ENCODE measurements around the gene CNBP. TPM values are rescaled to one million over a fixed set of nuclear protein-coding genes. Genes with fewer than 3 reads are reported as not detected.

The CNBP gene
- total and polyA plus RNA-seq, 2 of the 4 experiments (the other 2 are of a cell fraction) = 217 to 223 TPM

GRCh38 chr3:129182390-129183185 lies 1.1 kb downstream of the CNBP start:
- peaks cover 51% of the 10 kb centered on the region for H4K20me1 ChIP-seq (ENCODE audit: insufficient read depth, low read length)
- CTCF ChIA-PET = interaction anchor here (0.6 to 1.5 kb wide), 2 partner anchors 53 to 63 kb away, joined by 3 to 6 read pairs; no protein-coding TSS in a partner anchor
- peak overlapping the region; percentile 35; the same call in 1 of the 2 replicates for H4K5ac ChIP-seq (ENCODE audit: low read depth, low read length)
- peaks cover 6% of the 10 kb centered on the region; the same call in 1 of the 2 replicates for H3K36me3 ChIP-seq (ENCODE audit: control insufficient read depth, insufficient read depth, low read length)
- peak overlapping the region; percentile 100 for H3K4me2 ChIP-seq (ENCODE audit: low read depth, low read length)
- no peak overlapping the region for H2BK120ac ChIP-seq (ENCODE audit: low read depth, low read length)
- H2AK5ac ChIP-seq (ENCODE audit: low read depth, low read length) = peak overlapping the region; percentile 94
- peak overlapping the region; percentile 89 for H3K4me3 ChIP-seq (ENCODE audit: insufficient read depth, low read depth, low read length)
- ATAC-seq (ENCODE audit: low read depth) (no peak), DNase-seq (peak; percentile 50)
- peak overlapping the region; percentile 79; the same call in 1 of the 2 replicates for H4K91ac ChIP-seq (ENCODE audit: insufficient read depth, low read depth, low read length)
- dilution Hi-C loops (cut with HindIII; ENCODE audit: low sequenced_read_pairs, unreplicated experiment) (no loop called here), in situ Hi-C loops (cut with MboI; ENCODE audit: low sequenced_read_pairs) (no loop called here), intact Hi-C loops (cut with micrococcal nuclease) (loop anchor here (1.0 to 5.0 kb wide), 2 partner anchors 45 to 63 kb away; no protein-coding TSS in a partner anchor)
- TF ChIP-seq MAFK (IDR thresholded peaks at IDR 0.05; ENCODE audit: low read depth, low read length) (no peak), POLR2A (IDR thresholded peaks at IDR 0.05; ENCODE audit: low read depth, low read length) (peak; percentile 33; the same call in 1 of the 2 replicates), MXI1 (IDR thresholded peaks at IDR 0.05; ENCODE audit: borderline replicate concordance, low read depth, low read length) (peak; percentile 89)
- H2AK9ac ChIP-seq (replicated peaks; ENCODE audit: low read depth, low read length, poor library complexity) = peak overlapping the region; percentile 100
- H3K23ac ChIP-seq (ENCODE audit: low read depth, low read length) = peak overlapping the region; percentile 28
- peak overlapping the region; percentile 60 for H3K56ac ChIP-seq (ENCODE audit: extremely low read depth, insufficient read depth, low read length)
- H2AFZ ChIP-seq (replicated peaks; ENCODE audit: low read length, poor library complexity) = no peak overlapping the region
- H3K4me1 ChIP-seq (ENCODE audit: control insufficient read depth, insufficient read depth, low read length) = peaks cover 5% of the 10 kb centered on the region
- peak overlapping the region; percentile 22 to 93; a peak in 3 of 4 replicates for H4K8ac ChIP-seq (ENCODE audit: low read depth in 2 of 2, low read length in 2 of 2)
- TSS peak; percentile 29 for BruUV-seq (replicated peaks)
- peak overlapping the region; percentile 92 for H3K27ac ChIP-seq (ENCODE audit: insufficient read depth, low read length)
- no peak overlapping the region for H2BK20ac ChIP-seq (ENCODE audit: low read depth, low read length)
- no peak overlapping the region; the same call in 2 of the 3 replicates for H2BK15ac ChIP-seq (ENCODE audit: low read depth, low read length)
- H3K18ac ChIP-seq (ENCODE audit: low read depth, low read length) = peak overlapping the region; percentile 21
- peak overlapping the region; percentile 89 for H2BK5ac ChIP-seq (ENCODE audit: low read depth, low read length, poor library complexity, severe bottlenecking)
- peak overlapping the region; percentile 89 for H3K4ac ChIP-seq (ENCODE audit: low read depth, low read length)
- no peaks in the 10 kb centered on the region for H3K9me3 ChIP-seq (ENCODE audit: control insufficient read depth, insufficient read depth, low read length)
- peaks cover 8 to 15% of the 10 kb centered on the region in 2 experiments for H3K79me1 ChIP-seq (ENCODE audit: low read depth in 1 of 2, low read length in 2 of 2)
- WGBS, 2 experiments (ENCODE audit: extremely low coverage in 2 of 2, insufficient read length in 1 of 2) = 0% methylated on average over 4 of the region's 24 CpGs; no CpG with 5 or more reads in 1 of the 2 experiments
- H3K27me3 ChIP-seq (ENCODE audit: control insufficient read depth, insufficient read depth, low read length) = no peaks in the 10 kb centered on the region
- POLR2A ChIA-PET (ENCODE audit: unreplicated experiment) = interaction anchor here (0.6 kb wide), 1 partner anchor 51 kb away, joined by 5 read pairs; no protein-coding TSS in a partner anchor
- no peaks in the 10 kb centered on the region for H3K9me1 ChIP-seq (ENCODE audit: insufficient read depth, low read length)
- H3K9ac ChIP-seq (ENCODE audit: low read depth, low read length) = peak overlapping the region; percentile 88
- peak overlapping the region; percentile 51 for H3K14ac ChIP-seq (replicated peaks; ENCODE audit: low read depth, low read length)
